ENCODE data around the gene CERCAM.

Gene CERCAM

GRCh38 chr9:128473104-128473503 lies 52.4 kb downstream of the CERCAM start:
- DNase-seq, result no peak

GRCh38 chr9:128475867-128476266 lies 55.2 kb downstream of the CERCAM start:
- DNase-seq, result no peak

GRCh38 chr9:128479262-128479661 lies 58.6 kb downstream of the CERCAM start:
- no peak for DNase-seq

- no peak for DNase-seq
These were observed 60.9 kb downstream of the CERCAM start for GRCh38 chr9:128481561-128481960.

- DNase-seq, result no peak
These were observed 61.5 kb downstream of the CERCAM start for GRCh38 chr9:128482186-128482585.

- no peak for DNase-seq
These were observed 64.2 kb downstream of the CERCAM start for GRCh38 chr9:128484686-128485413.

- DNase-seq, result no peak
These were observed 64.8 kb downstream of the CERCAM start for GRCh38 chr9:128485414-128485855.

- DNase-seq, result no peak
These were observed 65.5 kb downstream of the CERCAM start for GRCh38 chr9:128486201-128486600.
